Measurements from ENCODE around the gene OSBPL6.

Gene OSBPL6

DNA sequence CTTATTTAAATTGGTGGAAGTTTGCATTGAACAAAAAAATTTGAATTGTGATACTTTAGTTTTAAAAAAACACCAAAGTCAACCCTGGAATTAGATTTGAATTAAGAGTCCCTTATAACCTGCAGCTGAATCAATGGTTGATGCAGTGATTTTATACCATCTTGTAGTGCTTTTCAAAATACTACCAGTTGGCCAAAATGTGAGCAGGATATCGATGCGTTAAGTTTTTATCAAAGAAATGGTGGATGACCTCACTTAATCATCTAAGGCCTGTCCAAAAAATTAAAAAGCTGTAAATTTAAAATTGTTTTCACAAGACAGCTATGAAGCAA is 48.2 kb downstream of the OSBPL6 start:
- DNase-seq = no peak

DNA sequence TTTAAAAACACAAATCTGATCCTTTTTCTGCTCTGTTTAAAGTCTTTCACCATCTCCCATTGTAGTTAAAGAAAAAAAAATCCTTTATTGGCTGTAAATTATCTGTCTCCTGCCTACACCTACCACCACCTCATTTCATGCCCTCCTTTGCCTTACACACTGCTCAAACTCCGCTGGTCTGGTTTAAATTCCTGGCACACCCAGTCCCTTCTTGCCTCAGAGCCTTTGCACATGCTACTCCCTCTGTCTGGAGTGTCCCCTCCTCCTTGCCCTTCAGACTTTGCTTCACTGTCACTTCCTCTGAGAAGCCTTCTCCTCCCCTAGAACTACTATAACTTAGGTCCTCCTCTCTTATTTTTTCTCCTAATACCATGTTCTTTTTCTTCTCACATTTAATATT is 49.6 kb downstream of the OSBPL6 start:
- DNase-seq = no peak

DNA sequence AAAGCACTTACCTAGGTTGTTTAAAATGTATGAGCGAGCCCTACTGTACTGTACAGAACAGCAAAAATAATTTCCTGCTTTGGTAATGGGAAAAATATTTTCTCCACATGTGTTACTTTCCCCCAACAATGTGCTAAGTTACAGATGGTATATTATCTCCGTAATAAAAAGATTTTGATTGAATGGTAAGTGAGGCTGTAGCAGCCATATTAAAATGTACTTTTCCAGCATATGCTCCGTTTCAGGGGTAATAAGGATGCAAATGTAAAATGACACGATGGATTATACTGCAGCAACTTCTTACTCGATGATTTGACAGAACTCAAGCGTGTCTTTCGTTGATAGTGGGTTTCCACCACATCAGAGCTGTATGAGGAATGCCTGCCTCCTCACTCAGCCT is 50.5 kb downstream of the OSBPL6 start:
- DNase-seq = no peak

DNA sequence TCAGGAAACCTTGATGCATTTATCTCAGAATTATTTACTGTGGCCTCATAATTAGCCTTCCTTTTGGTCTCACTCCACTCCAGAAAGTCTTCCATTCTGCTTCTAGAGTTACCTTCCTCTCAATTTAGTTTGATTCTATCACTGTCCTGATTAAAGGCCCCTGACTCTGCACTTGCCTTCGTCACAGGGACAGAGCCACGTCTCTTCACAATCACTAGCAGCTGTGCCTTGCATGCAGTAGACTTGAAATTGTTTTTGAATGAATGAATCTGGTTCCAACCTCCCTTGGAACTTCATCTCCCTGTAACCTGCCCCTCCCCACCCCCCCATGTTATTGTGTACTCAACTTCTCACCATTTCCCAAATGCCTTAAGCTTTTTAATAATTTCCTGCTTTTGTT is 52.4 kb downstream of the OSBPL6 start:
- DNase-seq = no peak

DNA sequence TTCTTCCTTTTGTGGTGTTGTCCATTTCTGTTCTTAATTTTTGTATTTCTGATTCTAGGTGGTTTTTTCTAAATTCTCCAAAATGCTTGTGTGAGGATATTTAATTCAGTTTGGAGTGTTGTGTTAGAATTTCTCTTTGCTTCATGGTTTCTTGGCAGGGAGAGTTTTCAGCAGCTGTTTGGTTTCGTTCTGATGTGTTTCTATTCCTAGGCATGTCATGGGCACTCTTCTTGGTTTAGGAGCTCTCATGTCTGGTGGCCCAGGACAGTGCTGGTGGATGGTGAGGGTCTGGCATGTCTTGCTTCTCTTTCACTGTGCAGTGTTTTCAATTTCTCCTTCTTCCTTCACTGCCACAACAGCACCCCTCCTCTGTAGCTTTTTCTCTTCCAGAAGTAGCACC is 52.9 kb downstream of the OSBPL6 start:
- no peak for DNase-seq

DNA sequence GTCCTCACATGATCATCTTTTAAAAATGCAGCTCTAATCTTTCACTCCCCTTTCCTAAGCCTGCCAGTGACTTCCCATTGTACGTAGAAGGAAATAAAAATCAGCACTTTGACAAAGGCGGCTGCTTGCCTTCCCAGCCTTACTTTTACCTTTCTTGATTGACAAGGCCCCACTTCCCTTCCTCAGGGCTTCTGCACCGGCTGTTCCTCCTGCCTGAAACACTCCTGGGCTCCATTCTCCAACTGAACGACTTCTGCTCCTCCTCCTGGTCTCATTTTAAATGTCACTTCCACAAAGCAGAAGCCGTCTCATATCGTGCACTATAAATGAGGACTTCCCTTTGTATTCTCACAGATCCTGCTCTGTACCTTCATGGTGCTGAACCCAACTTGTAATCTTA is 56.1 kb downstream of the OSBPL6 start:
- DNase-seq = no peak

DNA sequence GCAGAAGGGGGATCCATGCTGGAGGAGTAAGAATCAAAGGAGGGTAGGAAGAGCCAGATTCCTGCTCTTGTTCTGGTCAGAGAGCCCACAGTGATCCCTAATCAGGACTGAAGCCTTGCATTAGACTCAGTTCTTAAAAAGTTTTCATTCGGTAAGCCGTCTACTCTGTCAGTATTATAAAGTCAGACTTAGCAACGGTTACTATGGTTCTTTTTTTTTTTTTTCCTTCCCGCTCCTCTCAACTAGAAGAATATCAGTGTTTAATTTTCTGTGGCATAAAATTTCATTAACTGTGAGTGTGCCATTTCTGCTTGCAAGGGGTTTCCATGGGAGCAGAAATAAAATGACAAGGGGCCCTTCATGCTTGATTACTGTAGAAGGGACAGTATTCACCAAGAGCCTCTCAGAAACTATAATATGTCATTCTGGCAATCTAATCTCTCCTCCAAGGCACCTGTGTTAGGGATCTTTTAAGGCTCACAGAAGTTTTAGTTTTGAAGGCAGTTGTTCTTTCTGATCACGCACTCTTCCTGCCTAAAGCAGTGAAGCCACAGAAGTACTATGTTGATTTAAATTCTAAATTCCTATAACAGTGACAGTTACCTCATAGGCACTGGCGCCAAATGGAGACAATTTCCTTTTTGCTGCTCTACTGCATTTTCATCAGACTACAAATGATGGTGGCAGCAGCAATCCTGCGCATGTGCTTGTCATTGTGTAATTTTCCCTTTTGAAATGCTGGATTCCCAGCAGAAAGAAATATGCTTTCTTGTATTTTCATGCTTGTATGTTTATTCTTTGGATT is 57.0 kb downstream of the OSBPL6 start:
- no peak for DNase-seq

DNA sequence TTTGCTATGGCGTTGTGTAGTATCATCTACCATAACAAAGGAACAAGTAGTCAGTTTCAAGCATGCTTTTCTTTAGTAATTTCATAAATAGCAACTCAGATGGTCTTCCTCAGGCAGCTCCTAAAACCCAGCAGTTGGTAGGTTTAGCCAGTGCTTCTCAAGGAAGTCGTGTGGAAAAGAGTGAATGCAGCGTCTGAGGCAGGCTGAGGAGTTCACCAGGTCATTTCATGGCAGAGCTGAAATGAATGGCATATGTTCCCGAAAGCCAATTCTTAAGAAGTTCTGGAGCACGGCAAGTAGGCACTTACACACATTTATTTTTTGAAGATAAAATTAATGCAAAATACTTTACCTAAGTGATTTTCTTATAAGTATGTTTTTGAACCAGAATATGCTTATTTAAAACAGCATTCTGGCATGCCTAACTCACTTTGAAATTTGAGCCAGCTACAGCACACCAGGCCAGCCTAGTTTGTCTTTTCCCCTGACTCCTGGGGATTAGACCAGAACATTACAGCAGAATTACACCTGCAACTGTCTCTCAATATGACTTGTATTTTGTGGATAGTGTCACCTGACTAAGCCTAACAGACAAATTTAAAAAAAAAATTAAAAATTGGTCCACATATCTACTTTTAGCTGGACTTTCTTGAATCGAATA is 62.2 kb downstream of the OSBPL6 start:
- DNase-seq = no peak

DNA sequence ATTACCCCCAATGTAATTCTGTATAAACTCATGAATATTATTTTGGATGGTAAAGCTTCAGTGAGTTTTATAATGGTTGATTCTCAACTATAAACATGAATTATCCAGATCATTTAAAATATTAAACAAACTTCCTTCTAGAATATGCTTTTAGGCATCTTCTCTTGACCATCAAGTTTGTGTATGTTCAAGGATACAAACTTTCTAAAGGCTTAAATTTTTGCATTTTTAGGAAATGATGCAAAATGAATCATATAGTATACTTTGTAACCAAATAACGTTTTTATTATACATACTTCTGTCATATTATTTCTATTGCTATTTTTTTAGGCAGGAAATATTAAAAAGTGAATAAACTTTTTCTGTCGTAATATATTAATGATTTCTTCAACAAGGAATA is 62.8 kb downstream of the OSBPL6 start:
- DNase-seq = no peak

DNA sequence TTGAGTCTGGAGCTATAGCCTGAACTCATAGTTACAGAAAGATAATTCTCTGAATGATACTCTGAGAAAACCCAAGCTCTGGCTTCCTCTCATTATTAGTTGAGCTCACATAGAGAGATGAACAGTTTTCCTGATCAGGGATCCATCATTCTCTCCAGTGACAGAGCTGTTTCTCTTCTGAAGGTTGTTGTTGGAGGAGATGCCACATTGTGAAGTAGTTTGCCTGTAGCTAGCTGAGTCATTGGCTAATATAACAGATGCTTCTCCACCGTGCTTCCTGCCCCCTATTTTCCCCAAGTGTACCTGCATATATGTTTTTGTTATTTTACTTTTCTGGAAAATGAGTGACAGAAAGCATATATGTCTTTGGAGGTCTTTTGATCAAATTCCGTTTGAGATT is 64.6 kb downstream of the OSBPL6 start:
- DNase-seq = no peak

DNA sequence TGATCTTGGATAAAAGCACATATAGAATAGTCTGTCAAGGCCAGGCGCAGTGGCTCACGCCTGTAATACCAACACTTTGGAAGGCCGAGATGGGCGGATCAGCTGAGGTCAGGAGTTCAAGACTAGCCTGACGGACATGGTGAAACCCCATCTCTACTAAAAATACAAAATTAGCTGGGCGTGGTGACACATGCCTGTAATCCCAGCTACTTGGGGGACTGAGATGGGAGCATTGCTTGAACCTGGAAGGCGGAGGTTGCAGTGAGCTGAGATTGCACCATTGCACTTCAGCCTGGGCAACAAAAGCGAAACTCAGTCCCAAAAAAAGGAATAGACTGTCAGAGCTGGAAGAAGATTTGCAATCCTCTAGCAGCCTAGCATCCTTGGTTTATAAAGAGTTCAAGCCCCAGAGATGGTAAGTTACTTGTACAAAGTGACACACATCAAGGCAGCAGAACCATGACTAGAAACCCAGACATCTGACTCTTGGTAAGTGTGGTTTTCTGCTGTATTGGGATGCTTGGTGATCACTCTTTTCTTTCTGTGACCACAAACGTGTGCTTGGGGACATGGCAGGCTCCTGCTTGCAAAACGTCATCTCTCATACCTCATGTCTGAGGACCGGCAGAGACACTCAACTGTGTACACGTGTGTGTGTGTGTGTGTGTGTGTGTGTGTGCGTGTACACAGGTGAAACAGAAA is 69.0 kb downstream of the OSBPL6 start:
- no peak for DNase-seq

DNA sequence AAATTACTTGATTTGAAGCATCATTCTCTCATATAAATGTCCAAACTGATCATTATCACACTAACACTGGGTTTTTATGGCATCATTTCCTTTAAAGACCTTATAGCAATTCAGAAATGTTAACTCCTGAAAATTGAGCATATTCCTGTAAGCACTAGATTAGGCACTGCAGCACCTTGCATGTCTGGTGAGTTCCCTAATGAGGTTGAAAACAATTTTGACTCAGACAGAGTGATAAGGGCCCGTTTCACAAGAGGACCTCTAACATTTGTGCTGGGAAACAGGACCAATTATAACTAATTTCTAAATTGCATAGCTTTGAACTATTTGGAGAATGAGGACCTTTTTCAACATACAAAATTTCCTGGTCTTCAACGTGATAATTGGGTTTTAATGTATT is 69.9 kb downstream of the OSBPL6 start:
- DNase-seq = no peak

DNA sequence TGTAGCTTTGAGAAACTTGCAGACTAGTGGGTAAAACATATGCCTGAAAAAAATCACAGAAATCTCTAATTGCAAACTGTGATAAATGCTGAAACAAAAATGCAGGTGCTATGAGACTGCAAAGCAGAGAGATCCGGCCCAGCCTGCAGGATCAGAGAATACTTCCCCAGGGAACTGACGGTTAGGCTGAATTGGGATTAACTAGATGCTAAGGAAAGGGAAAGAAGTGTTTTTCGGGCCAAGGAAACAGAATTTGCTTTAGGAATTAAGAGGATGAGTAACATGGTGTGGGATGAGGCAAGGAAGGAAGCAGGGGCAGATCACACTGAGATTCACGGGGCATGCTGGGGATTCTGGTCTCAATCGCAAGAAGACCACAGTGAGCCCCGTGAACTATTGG is 71.5 kb downstream of the OSBPL6 start:
- no peak for DNase-seq

DNA sequence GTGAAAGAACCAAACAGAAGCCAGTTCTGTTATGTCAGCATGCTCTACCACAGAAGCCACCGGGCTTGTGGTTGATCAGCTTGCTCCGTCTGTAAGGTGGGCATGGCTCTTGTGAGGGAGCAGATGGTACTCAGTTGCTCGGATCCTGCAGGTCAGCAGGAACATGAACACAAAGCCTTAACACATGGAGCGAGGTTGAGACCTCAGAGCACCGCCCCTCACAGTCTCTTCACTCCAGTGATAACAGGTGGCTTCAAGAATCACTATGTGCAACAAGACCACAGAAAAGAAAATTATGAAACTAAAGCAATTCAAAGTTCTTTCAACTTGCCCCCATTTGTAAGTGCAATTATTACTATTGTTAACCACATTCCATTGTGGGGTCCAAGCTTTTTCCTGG is 72.1 kb downstream of the OSBPL6 start:
- DNase-seq = no peak

DNA sequence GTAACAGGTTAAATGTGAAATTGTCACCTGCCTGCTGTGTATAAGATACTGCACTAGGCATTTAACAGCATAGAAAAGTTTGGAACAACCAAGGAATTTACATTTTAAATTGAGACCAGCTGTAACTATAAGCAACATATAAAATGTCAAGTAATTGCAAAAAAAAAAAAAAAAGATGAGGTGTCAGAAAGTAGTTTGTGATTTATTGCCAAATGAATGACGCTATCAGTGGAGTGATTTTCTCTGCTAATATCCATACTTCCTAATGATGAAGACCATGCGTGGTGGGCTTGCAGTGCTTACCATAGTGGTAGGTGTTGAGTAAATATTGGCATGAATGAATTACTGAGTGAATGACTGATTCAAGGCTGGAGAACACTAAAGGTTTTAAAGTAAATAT is 73.3 kb downstream of the OSBPL6 start:
- DNase-seq = no peak

DNA sequence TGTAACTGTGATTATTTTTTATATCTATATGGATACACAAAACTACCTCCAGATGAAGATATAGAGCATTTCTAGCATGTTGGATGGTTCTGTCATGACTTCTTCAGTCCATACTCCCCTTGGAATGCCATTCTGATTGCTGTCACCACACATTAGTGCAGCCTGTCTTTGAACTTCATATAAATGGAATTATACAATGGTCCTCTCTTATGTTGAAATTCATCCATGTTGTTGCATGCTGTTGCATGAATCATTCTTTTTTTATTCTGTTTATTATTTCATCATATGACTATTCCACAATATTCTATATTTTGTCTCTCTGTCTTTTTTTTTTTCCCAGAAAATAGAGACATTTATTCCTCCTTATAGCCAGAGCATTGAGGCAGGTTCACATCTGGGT is 74.1 kb downstream of the OSBPL6 start:
- DNase-seq = no peak

DNA sequence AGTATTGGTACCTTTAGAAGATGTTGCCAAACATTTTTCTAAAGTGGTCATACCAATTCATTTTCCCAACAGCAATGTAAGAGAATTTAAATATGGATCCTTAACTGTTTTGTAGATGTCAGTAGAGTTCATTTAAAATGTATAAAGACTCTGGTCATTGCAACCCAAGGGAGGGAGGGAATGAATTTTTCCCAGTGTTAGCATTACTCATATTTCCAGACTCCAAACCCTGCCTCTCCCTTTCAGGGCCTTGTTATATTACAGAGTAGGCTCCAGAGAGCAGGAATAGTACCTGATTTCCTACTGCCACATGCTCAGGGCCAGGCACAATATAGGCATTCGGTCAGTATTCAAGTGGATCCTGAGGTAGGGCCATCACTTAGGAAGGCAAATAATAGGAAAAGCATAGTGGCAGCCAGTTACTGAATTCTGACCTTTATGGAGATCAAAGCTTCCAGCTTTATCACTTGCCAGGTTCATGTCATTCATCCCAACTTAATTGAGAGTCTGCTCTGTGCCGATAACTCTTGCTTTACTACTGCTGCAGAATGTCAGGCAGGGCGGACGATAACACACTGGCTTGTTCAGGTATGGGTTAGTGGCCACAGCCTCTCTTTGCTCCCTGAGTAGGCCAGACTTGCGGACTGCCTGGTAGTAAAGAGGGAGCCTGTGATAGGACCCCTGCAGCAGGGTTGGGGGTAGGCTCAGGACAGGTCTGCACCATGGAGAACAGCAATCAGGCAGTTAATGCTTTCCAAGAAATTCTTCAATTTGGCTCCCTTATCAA is 75.3 kb downstream of the OSBPL6 start:
- DNase-seq = no peak

DNA sequence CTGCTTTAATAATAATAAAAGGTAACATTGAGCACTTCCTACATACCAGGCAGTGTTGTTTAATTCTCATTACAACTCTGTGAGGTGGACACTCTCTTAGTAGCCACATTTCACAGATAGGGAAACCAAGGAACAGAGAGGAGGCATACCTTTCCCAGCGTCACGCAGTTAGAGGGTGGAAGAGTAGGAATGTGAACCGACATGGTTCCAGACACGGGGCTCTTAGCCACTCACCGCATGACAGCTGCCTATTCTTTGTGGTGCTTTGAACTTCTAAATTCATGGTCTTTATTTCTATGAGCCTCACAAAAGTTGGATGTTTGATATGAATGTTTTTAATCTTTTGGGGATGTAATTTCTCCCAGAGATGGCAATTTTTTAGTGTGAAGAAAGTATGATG is 76.0 kb downstream of the OSBPL6 start:
- no peak for DNase-seq

DNA sequence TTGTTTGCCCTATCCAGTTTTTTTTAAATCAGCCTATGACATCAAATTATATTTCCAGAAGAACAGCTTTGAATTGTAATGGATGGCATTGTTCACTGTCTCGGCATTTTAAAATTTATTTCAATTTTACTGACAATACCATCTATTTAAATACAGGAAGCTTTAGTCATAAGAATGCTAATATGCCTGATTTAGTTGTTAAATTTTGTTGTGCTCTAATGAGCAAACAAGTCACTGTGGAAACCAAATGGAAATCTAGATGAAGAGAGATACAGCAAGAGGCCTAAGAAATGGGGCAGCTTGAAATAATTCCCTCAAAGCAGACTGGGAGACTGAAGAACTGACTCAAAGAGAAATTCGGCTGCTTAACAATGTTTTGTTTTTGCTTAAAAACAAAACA is 76.8 kb downstream of the OSBPL6 start:
- no peak for DNase-seq

DNA sequence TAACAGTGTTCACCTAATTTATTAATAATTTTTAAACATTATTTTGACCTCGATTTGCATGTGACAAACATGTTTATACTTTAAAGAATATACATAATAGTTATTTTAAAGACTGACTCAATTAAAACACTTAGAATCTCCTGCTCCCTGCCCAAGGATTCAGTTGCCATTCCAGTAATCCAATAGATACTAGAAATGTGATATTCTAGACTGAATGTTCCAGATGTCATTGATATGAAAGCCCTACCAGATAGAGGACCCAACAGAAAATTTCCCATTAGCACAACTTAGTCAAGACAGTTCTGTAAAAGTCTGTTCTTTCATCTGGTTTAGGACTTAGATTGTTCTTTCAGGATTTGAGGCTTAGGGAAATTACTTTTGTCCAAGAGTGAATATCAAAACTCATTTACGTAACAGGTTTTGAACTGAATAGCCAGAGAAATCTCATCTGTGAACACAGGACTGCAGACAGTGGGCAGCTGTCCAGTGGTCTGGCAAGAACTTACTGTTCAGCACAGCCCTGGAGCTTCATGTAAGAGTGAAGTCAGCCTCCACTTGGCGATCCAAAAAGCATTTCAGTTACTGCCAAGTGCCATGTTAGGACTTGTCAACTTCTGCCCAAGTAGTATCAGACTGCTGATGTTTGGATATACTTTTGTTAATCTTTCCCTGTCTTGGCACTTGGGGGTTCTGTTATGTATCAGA is 77.5 kb downstream of the OSBPL6 start:
- DNase-seq = no peak

DNA sequence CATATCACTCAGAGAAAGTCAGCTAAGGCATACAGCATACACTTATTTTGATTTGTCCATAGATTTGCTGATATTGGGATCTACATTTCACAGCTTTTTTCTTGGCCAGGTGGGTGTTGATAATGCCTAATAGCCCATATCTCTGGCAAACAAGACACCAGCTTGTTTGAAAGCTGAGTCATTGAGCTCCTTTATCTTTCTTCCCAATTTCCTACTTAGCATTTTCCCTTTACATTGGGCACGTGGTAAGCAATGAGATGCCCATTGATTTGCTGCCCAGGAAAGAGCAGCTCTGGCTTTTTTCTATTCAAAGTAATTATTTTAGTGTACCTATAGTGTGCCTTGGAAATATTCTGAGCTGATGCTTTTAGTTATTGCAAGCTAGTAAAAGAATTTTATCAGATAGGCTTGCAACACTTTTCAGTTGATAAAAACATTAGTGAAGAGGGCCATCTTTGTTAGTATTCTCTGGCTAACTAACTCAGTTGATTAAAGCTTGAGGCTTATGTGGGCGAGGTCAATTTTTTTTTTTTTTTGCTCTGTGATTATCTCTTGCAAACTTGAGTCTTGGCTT is 79.6 kb downstream of the OSBPL6 start:
- DNase-seq = no peak

DNA sequence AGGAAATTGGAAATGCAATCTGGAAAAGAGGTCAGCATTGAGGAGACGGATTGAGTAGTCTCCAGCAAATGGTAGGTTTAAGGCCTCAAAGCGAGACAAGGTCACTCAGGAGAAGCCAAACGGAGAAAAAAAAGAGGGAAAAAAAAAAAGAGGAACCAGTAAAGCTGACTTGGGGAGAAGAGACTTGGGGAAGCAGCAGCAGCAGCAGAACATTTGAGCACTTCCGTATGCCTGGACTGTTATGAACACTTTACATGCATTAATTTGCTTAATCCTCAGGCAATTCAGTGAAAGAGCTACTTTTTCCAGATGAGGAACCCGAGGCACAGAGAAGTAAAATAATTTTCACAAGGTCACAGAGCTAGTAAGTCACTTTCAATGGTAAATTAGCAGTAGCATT is 81.3 kb downstream of the OSBPL6 start:
- no peak for DNase-seq
